Activated naive CD4-positive, alpha-beta T cell treated with anti-CD3 and anti-CD28 coated beads, Interleukin-2, amount 10 ng/mL, durations not matched to agents 7 days and 5 days (primary cell): ENCODE measurements around the gene FEV.

ENCODE experiments used
- CTCF ChIA-PET: fragments of 350-600 bp; sonication (Branson Sonifier 250); formaldehyde crosslinking; loops from one replicate; lab custom pipeline; 2021; ENCODE audit warnings: antibody characterized with exemption; lab: Charles Lee
- DNase-seq: peaks from one replicate; pipeline ENCODE4 v3.0.0-alpha.2; 2020
- H3K27ac Mint-ChIP-seq: one replicate; pipeline ENCODE4 v1.8.0; 2021; ENCODE audit warnings: mild to moderate bottlenecking, moderate library complexity, mixed read lengths
- H3K27me3 Mint-ChIP-seq: one replicate; pipeline ENCODE4 v1.8.0; 2021; ENCODE audit warnings: mild to moderate bottlenecking, mixed read lengths
- H3K36me3 Mint-ChIP-seq: one replicate; pipeline ENCODE4 v1.8.0; 2021; ENCODE audit warnings: mixed read lengths
- H3K4me1 Mint-ChIP-seq: one replicate; pipeline ENCODE4 v1.8.0; 2021; ENCODE audit warnings: mixed read lengths
- H3K4me3 Mint-ChIP-seq: one replicate; pipeline ENCODE4 v1.8.0; 2021; ENCODE audit warnings: mild to moderate bottlenecking, moderate library complexity, mixed read lengths
- H3K9me3 Mint-ChIP-seq: one replicate; pipeline ENCODE4 v1.8.0; 2021; ENCODE audit warnings: mixed read lengths

FEV gene

DNA sequence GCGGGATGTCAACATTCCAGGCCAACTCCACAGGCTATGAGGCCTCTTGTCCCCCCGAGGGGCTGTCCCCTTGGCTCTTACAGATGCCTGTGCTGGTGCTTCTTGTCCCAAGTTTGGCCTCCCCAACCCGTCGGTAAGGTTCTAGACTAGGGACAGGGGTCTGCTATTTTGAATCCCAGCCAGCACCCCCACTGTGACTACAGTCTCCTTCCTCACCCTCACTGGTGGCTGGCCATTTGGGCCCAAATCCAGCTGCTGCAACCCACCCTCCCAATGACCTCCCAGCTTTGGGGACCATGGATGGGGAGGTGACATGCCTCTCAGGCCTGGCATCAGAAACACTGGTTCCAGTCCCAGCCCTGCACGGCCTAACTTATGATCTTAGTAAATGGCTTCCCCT is 37.6 kb upstream of the FEV start:
- no peak for DNase-seq
- peaks cover 28% of the 10 kb centered on the region for H3K27me3 Mint-ChIP-seq
- CTCF ChIA-PET = interaction anchor here (0.9 kb wide), 1 partner anchor 18 kb away, joined by 3 read pairs; no protein-coding TSS in a partner anchor
- no peak overlapping the region for H3K4me3 Mint-ChIP-seq
- no peaks in the 10 kb centered on the region for H3K4me1 Mint-ChIP-seq
- H3K36me3 Mint-ChIP-seq = no peaks in the 10 kb centered on the region
- H3K27ac Mint-ChIP-seq = no peak overlapping the region
- no peaks in the 10 kb centered on the region for H3K9me3 Mint-ChIP-seq

DNA sequence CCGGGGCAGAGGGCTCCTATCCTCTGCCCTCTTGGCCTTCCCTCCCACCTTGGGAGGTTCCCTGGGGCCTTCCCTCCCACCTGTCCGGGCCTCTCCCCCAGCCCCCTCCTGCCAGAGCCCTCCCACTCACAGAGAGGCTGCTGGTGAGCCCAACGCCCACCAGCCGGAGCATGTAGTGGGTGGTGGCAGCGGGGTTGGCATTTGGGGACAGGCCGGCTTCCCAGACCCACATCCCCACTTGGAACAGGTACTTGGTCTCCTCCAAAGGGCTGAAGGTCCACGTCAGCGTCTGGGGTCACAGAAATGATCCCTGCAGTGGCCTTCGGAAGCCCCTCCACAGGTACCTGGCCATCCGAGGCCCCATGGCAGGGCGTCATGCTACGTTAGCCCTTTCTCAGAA is 37.1 kb upstream of the FEV start:
- DNase-seq = no peak
- H3K4me3 Mint-ChIP-seq = no peak overlapping the region
- peaks cover 32% of the 10 kb centered on the region for H3K27me3 Mint-ChIP-seq
- H3K27ac Mint-ChIP-seq = no peak overlapping the region
- no peaks in the 10 kb centered on the region for H3K9me3 Mint-ChIP-seq
- H3K4me1 Mint-ChIP-seq = no peaks in the 10 kb centered on the region
- H3K36me3 Mint-ChIP-seq = no peaks in the 10 kb centered on the region
- CTCF ChIA-PET = interaction anchor here (1.0 to 3.5 kb wide), 2 partner anchors 7 to 133 kb away, joined by 3 to 14 read pairs; no protein-coding TSS in a partner anchor

DNA sequence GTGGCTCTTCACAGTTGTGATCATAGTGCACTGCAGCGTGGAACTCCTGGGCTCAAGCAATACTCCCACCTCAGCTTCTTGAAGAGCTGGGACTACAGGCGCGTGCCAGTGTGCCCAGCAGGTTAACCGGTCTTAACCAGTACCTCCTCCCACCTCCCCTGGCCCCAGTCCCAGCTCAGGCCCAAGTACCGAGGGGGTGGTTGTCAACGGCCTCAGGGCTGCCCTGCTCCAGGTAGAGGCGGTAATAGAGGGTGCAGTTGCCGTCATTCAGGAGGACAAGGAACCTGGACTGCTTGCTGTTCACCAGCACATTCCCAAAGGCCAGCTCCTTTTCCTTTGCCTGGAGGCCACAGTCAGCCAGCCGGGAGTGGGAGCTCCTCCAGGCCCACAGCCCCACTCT is 36.6 kb upstream of the FEV start:
- Mint-ChIP-seq H3K4me1 (no peaks in the 10 kb centered on the region), H3K4me3 (no peak overlapping the region), H3K27ac (no peak overlapping the region), H3K36me3 (no peaks in the 10 kb centered on the region), H3K9me3 (no peaks in the 10 kb centered on the region), H3K27me3 (peaks cover 36% of the 10 kb centered on the region)
- CTCF ChIA-PET = interaction anchor here (1.0 to 3.5 kb wide), 2 partner anchors 8 to 133 kb away, joined by 3 to 14 read pairs; no protein-coding TSS in a partner anchor
- DNase-seq = no peak

- CTCF ChIA-PET = interaction anchor here (1.5 to 3.5 kb wide), 3 partner anchors 9 to 274 kb away, joined by 3 to 14 read pairs (median 6); no protein-coding TSS in a partner anchor
- no peaks in the 10 kb centered on the region for H3K9me3 Mint-ChIP-seq
- H3K4me3 Mint-ChIP-seq = no peak overlapping the region
- H3K27me3 Mint-ChIP-seq = peaks cover 36% of the 10 kb centered on the region
- H3K36me3 Mint-ChIP-seq = no peaks in the 10 kb centered on the region
- no peak for DNase-seq
- H3K27ac Mint-ChIP-seq = no peak overlapping the region
- H3K4me1 Mint-ChIP-seq = no peaks in the 10 kb centered on the region
These were observed 35.8 kb upstream of the FEV start for GRCh38 chr2:219020604-219021365.

GRCh38 chr2:219019436-219019835 is 34.5 kb upstream of the FEV start:
- CTCF ChIA-PET = interaction anchor here (0.6 to 3.5 kb wide), 6 partner anchors 9 to 275 kb away, joined by 3 to 14 read pairs (median 3); no protein-coding TSS in a partner anchor
- no peaks in the 10 kb centered on the region for H3K4me1 Mint-ChIP-seq
- no peaks in the 10 kb centered on the region for H3K9me3 Mint-ChIP-seq
- no peak for DNase-seq
- no peak overlapping the region for H3K27ac Mint-ChIP-seq
- H3K36me3 Mint-ChIP-seq = no peaks in the 10 kb centered on the region
- H3K27me3 Mint-ChIP-seq = peaks cover 42% of the 10 kb centered on the region
- H3K4me3 Mint-ChIP-seq = no peak overlapping the region

GRCh38 chr2:219018726-219019125 is 33.7 kb upstream of the FEV start:
- Mint-ChIP-seq H3K27me3 (peaks cover 47% of the 10 kb centered on the region), H3K4me1 (no peaks in the 10 kb centered on the region), H3K27ac (no peak overlapping the region), H3K36me3 (no peaks in the 10 kb centered on the region), H3K4me3 (no peak overlapping the region), H3K9me3 (no peaks in the 10 kb centered on the region)
- CTCF ChIA-PET = interaction anchor here (0.6 to 3.5 kb wide), 6 partner anchors 8 to 119 kb away, joined by 3 to 14 read pairs (median 4); no protein-coding TSS in a partner anchor
- no peak for DNase-seq

DNA sequence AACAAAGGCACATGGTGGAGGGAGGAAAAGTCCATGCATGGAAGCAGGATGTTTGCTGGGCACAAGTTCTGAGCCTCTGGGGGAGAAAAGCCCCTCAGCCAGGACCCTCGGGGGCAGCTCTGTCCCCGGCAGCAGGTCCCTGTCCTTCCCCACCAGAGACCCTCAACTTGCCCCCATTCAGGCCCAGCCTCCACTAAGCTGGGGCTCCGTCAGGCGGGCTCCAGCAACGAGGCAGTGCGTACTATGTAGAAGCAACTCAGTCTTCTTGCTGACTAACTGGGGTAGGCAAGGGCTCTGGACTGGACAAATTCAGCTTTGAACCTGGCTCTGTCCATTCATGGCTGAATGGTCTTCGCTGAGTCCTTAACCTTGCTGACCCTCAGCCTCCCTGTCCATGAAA is 33.3 kb upstream of the FEV start:
- CTCF ChIA-PET = interaction anchor here (0.5 to 1.8 kb wide), 5 partner anchors 11 to 119 kb away, joined by 3 to 5 read pairs (median 3); no protein-coding TSS in a partner anchor
- no peaks in the 10 kb centered on the region for H3K36me3 Mint-ChIP-seq
- no peak overlapping the region for H3K4me3 Mint-ChIP-seq
- H3K27ac Mint-ChIP-seq = no peak overlapping the region
- H3K4me1 Mint-ChIP-seq = no peaks in the 10 kb centered on the region
- no peaks in the 10 kb centered on the region for H3K9me3 Mint-ChIP-seq
- H3K27me3 Mint-ChIP-seq = peaks cover 47% of the 10 kb centered on the region
- DNase-seq = no peak

DNA sequence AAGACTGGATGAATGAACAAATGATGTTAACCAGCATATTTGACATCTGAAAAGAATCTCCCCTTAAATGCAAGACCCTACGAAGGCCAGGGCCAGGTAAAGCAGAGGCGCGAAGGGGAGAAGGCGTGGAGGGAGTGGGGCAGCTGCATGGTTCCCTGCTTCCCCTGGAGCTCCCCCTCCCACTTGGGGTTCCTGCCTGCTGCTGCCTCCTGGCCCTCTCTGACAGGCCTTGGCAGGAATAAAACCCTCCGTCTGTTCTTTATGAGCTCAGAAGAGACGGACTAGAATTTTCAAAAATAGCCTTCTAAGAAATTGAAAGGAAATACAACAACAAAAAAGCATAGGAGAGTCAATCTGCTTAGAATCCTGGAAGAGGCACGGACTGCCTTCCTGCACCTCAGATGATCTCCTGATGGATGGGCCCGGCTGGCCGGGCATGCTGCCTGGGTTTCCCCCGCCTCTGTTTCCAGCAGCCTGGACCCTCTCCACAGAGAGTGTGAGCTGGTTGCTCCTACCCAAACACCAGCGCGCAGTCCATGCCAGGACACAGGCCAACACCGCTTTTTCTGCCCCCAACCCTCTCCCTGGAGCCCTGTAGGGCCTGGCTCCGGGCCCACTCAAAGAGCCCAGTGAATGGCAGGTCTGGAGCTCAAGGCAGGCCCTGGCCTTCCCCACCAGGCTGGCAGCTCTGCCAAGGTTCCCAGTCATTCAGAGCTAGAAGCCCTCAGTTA is 32.4 kb upstream of the FEV start:
- Mint-ChIP-seq H3K4me3 (no peak overlapping the region), H3K36me3 (no peaks in the 10 kb centered on the region), H3K27ac (no peak overlapping the region), H3K4me1 (no peaks in the 10 kb centered on the region), H3K9me3 (no peaks in the 10 kb centered on the region), H3K27me3 (peaks cover 49% of the 10 kb centered on the region)
- no peak for DNase-seq
- CTCF ChIA-PET = interaction anchor here (0.5 to 1.8 kb wide), 5 partner anchors 10 to 86 kb away, joined by 3 to 5 read pairs (median 3); no protein-coding TSS in a partner anchor

DNA sequence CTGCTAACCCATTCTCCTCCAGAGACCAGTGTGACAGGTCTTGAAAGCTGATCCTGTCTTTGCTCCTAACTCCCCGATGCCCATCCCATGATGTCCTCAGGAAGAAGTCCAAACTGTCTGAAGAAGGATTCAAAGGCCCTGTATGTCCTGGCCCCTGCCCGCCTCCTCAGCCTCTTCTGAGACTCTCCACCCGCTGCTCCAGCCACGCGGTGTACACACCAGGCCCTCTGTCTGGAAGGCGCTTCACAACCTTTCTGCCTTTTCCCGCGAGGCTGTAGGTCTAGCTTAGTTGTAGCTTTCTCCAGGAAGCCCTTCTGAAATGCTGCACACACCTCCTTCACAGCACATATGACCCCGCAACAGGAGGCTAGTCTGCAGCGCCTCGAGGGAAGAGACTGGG is 31.7 kb upstream of the FEV start:
- DNase-seq = no peak
- peaks cover 52% of the 10 kb centered on the region for H3K27me3 Mint-ChIP-seq
- no peak overlapping the region for H3K27ac Mint-ChIP-seq
- no peaks in the 10 kb centered on the region for H3K36me3 Mint-ChIP-seq
- H3K4me1 Mint-ChIP-seq = no peaks in the 10 kb centered on the region
- H3K4me3 Mint-ChIP-seq = no peak overlapping the region
- CTCF ChIA-PET = no interaction called here
- no peaks in the 10 kb centered on the region for H3K9me3 Mint-ChIP-seq

DNA sequence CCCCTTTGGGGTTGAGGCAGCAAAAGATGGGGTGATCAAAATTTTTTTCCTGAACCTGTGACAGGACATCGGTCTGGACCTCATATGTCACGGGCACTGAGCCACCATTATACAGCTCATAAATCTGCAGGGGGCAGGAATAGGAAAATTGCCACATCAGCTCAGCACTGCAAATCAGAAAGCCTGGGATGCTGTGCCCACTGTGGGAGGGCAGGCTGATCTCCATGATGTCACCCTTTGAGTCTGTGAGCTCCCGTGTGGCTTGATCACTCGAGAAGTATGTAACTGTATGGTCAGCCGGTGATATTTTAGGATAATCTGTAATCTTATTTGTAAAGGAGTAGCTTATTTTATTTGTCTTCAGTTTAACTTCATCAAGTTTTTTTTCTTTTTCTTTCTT is 25.9 kb upstream of the FEV start:
- H3K4me3 Mint-ChIP-seq = no peak overlapping the region
- H3K27ac Mint-ChIP-seq = no peak overlapping the region
- H3K36me3 Mint-ChIP-seq = no peaks in the 10 kb centered on the region
- peaks cover 75% of the 10 kb centered on the region for H3K27me3 Mint-ChIP-seq
- no peaks in the 10 kb centered on the region for H3K4me1 Mint-ChIP-seq
- H3K9me3 Mint-ChIP-seq = no peaks in the 10 kb centered on the region
- CTCF ChIA-PET = interaction anchor here (0.8 to 3.2 kb wide), 12 partner anchors 9 to 149 kb away, joined by 3 to 11 read pairs (median 4); partner anchors contain the start of gene CFAP65
- no peak for DNase-seq

DNA sequence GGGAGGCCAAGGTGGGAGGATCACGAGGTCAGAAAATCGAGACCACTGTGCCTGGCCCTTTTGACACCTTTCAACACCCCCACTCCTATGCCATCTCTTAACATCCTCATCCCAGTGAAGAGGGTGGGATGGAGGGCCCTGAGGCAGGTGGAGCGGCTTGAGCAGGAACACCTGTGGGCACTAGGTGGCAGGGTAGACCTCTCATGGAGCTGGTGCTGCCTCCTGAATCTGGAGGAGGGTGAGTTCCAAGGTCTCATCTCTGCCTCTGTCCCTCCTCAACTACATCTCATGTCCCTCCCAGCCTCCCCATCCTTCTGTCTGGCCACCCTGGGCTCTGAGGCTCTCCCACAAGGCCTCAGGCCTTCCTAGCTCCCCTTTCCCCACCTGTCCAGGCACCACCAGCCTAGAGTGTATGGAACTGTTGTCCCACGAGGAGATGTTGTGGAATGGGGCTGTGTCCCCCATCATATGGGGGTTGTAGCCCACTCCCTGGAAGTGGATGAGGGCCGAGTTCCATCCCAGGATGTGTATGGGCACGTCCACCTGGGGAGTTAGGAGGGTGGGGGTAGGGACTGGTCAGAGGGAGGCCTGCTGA is 25.3 kb upstream of the FEV start:
- Mint-ChIP-seq H3K4me1 (no peaks in the 10 kb centered on the region), H3K4me3 (no peak overlapping the region), H3K27me3 (peaks cover 81% of the 10 kb centered on the region), H3K9me3 (no peaks in the 10 kb centered on the region), H3K36me3 (no peaks in the 10 kb centered on the region), H3K27ac (no peak overlapping the region)
- peak; percentile 42 for DNase-seq
- CTCF ChIA-PET = interaction anchor here (0.6 to 3.2 kb wide), 13 partner anchors 9 to 149 kb away, joined by 3 to 11 read pairs (median 4); partner anchors contain the start of gene CFAP65

DNA sequence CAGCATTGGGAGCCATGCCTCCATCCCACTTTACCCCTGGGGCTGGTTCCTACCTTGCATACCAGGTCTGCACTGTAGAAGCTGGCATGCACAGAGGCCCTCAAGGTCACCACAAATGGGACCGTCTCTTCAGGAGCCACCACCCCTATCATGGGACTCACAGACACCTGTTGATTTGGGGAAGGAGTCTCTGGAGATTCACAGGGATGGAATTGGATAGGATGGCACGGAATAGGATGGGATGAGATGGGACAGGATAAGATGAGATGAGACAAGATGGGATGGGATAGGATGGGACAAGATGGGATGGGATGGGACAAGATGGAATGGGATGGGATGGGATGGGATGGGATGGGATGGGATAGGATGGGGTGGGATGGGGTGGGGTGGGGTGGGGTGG is 24.3 kb upstream of the FEV start:
- Mint-ChIP-seq H3K4me1 (no peaks in the 10 kb centered on the region), H3K9me3 (no peaks in the 10 kb centered on the region), H3K27me3 (peaks cover 83% of the 10 kb centered on the region), H3K36me3 (no peaks in the 10 kb centered on the region), H3K27ac (no peak overlapping the region), H3K4me3 (no peak overlapping the region)
- no peak for DNase-seq
- CTCF ChIA-PET = interaction anchor here (0.6 to 2.2 kb wide), 6 partner anchors 15 to 147 kb away, joined by 3 to 11 read pairs (median 4); no protein-coding TSS in a partner anchor

DNA sequence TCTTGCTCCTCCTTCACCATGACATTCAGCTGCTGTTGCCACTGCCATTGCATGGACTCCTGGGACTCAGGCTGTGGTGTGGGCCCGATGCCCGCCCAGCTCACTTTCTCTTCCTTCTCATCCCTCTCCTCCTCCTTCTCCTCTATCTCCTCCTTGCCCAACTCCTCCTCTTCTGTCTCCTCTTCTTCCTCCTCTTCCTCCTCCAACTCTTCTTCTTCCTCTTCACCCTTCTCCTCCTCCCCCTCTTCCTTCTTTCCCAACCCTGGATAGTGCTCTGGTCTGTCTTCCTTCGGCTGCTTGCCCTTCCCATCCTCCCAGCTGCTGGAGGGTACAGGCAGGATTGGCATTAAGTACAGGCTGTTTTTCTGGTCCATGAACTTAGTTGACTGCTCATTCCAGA is 19.0 kb upstream of the FEV start:
- Mint-ChIP-seq H3K4me3 (no peak overlapping the region), H3K4me1 (peaks cover 6% of the 10 kb centered on the region), H3K9me3 (no peaks in the 10 kb centered on the region), H3K36me3 (no peaks in the 10 kb centered on the region), H3K27ac (no peak overlapping the region), H3K27me3 (peaks cover 96% of the 10 kb centered on the region)
- CTCF ChIA-PET = interaction anchor here (1.6 to 2.1 kb wide), 2 partner anchors 22 to 24 kb away, joined by 5 to 8 read pairs; no protein-coding TSS in a partner anchor
- DNase-seq = no peak

DNA sequence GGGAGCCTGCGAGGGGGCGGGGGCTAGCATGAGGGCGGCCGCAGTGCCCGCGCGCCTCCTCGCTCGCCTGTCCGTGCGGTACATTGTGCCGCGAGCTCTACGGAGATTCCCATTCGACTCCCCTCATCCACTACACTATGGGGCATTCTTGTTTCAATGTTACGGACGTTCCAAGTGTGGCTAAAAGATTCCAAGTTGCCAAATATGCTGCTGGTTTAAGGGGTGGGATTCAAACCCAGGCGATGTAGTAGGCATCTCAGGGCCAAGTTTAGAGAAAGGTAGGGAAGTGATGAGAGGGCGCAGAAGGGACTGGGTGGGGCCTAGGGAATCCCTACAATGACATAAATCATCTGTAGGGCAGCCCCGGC is 18.3 kb upstream of the FEV start:
- H3K36me3 Mint-ChIP-seq = no peaks in the 10 kb centered on the region
- CTCF ChIA-PET = interaction anchor here (0.9 to 2.1 kb wide), 2 partner anchors 23 to 27 kb away, joined by 3 to 8 read pairs; no protein-coding TSS in a partner anchor
- peaks cover 99% of the 10 kb centered on the region for H3K27me3 Mint-ChIP-seq
- H3K27ac Mint-ChIP-seq = no peak overlapping the region
- peaks cover 6% of the 10 kb centered on the region for H3K4me1 Mint-ChIP-seq
- H3K9me3 Mint-ChIP-seq = no peaks in the 10 kb centered on the region
- no peak for DNase-seq
- no peak overlapping the region for H3K4me3 Mint-ChIP-seq
